Ectodermal cell (in vitro differentiated cells): ENCODE results near the gene PIN4.

Experiments
- H3K27ac ChIP-seq: 2 replicates; pipeline ENCODE4 v1.7.0; 2013; ENCODE audit warnings: mild to moderate bottlenecking, low read depth, low read length; ENCODE audit not compliant: insufficient read depth, poor library complexity, severe bottlenecking
- H3K27me3 ChIP-seq: 2 replicates; pipeline ENCODE4 v1.7.0; 2013; ENCODE audit warnings: mild to moderate bottlenecking, low read length; ENCODE audit not compliant: insufficient read depth, control insufficient read depth, poor library complexity, severe bottlenecking
- H3K36me3 ChIP-seq: one replicate; pipeline ENCODE4 v1.7.0; 2013; ENCODE audit warnings: low read length; ENCODE audit not compliant: control insufficient read depth, insufficient read depth
- H3K4me1 ChIP-seq: one replicate; pipeline ENCODE4 v1.7.0; 2013; ENCODE audit warnings: low read length; ENCODE audit not compliant: control insufficient read depth, insufficient read depth
- H3K4me3 ChIP-seq: 2 replicates; pipeline ENCODE4 v1.7.0; 2013; ENCODE audit warnings: low read depth, low read length, control low read depth; ENCODE audit not compliant: insufficient read depth
- H3K9me3 ChIP-seq: 2 replicates; pipeline ENCODE4 v1.7.0; 2013; ENCODE audit warnings: mild to moderate bottlenecking, low read length, moderate library complexity; ENCODE audit not compliant: control insufficient read depth
- WGBS, 2 experiments: methylation state at CpG; one replicate each; pipeline ENCODE4 v1.1.7; 2013; ENCODE audit warnings: missing lambda C conversion rate in 2 of 2; 5-methylcytosine and 5-hydroxymethylcytosine counted together

Gene PIN4

DNA sequence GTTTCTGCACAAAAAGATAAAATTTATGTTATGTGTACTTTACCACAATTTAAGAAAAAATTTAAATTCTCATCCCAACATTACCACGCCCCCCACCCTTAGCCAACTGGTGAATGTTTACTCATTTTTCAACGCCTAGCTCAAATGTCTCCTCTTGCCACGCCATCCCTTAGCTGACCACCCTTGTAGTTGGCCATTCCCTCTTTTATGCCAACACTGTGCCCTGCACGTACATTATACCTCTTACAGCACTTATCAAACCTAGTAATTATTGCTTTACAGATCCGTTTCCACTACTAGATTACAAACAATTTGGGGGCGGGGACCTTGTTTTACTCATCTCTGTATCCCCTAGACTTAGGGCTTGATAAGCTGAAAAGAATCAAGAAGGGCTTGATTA, 56.6 kb downstream of the PIN4 start:
- Histone ChIP-seq H3K27ac (no peak overlapping the region), H3K4me3 (peak overlapping the region; percentile 61), H3K9me3 (no peaks in the 10 kb centered on the region), H3K36me3 (no peaks in the 10 kb centered on the region), H3K27me3 (no peaks in the 10 kb centered on the region), H3K4me1 (no peaks in the 10 kb centered on the region)
- WGBS, 2 experiments: 19 to 21% methylated on average over 6 of the region's 6 CpGs

DNA sequence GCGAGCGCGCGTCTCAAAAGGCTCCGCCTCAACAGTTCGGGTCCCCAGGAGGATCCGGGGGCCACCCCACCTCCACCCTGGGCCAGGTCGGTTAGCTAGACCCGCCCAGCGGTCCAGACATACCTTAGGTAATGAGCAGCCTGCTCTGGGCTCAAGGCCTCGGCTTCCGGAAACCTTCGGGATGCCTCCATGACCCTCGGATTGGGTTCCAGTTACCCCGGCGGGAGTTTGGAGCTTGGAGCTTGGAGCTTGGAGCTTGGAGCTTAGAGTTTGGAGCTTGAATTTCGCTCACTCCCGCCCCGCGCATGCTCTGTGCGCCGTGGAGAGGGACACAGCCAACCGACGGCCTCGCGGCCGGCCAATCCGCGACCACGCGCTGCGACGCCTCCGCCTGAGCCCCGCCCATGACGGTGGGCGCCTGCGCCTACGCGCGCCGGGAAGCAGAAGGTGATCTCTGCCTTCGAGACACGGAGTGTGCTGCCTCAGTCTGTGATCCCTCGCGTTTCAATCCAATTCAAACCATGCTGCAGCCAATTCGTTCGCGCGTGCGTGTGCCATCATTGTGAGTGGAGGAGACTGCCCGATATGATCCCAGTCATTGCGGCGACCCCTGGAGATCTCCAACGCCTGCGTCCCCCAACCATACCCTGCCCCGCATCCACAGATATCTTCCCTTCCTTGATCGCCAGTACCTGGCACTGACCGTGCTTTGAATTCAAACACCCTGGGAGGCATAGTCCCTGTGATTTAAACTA, 57.3 kb downstream of the PIN4 start, which contains the start of gene ERCC6L:
ERCC6L (minus strand) TSS at position 307 of the 755 bp plus-strand sequence; CDS start at position 191, 116 bp downstream.
- 3% methylated on average over 59 of the region's 59 CpGs for WGBS, 2 experiments
- no peaks in the 10 kb centered on the region for H3K9me3 ChIP-seq
- no peaks in the 10 kb centered on the region for H3K4me1 ChIP-seq
- H3K27me3 ChIP-seq: no peaks in the 10 kb centered on the region
- no peaks in the 10 kb centered on the region for H3K36me3 ChIP-seq
- H3K27ac ChIP-seq: peak within 1 kb of the TSS; percentile 44
- H3K4me3 ChIP-seq: peak within 1 kb of the TSS; percentile 61

DNA sequence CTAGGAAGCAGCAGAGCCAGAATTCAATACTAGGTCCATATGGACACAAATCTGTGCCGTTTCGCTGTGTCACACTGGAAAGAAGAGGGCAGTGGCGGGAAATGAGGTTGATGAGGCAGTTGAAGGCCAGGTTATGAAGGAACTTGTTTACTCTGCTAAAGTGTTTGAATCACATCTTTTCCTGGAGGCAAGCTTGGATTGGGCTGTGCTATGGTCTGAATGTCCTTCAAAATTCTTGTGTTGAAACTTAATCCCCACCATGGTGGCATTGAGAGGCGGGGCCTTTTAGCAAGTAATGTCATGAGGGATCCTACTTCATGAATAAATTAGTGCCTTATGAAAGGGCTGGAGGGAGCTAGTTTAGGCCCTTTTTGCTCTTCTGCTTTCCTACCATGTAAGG, 59.4 kb downstream of the PIN4 start:
- Histone ChIP-seq H3K4me3 (no peak overlapping the region), H3K27ac (no peak overlapping the region), H3K9me3 (no peaks in the 10 kb centered on the region), H3K27me3 (no peaks in the 10 kb centered on the region), H3K36me3 (no peaks in the 10 kb centered on the region), H3K4me1 (no peaks in the 10 kb centered on the region)
- WGBS, 2 experiments: 94 to 96% methylated on average over 4 of the region's 4 CpGs

DNA sequence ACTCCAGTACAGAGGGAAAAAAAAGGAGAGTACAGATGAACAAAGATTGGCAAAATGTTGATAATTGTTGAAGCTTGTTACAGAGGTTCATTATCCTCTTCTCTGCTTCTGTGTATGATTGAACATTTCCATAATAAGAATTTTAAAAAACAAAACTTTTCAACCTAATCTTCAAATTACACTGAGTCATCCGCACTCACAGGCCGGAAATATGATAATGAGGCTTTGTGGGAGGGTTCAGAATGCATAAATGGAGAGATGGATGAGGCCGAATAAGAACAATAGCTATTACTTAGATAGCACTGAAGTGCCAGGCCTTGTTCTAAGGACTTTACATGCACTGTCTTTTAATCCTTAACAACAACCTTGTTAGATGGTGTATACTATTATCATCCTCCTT, 61.9 kb downstream of the PIN4 start:
- H3K27ac ChIP-seq: no peak overlapping the region
- no peaks in the 10 kb centered on the region for H3K4me1 ChIP-seq
- no peaks in the 10 kb centered on the region for H3K36me3 ChIP-seq
- H3K4me3 ChIP-seq: no peak overlapping the region
- no peaks in the 10 kb centered on the region for H3K27me3 ChIP-seq
- WGBS, 2 experiments: 77 to 100% methylated on average over 2 of the region's 3 CpGs
- no peaks in the 10 kb centered on the region for H3K9me3 ChIP-seq

DNA sequence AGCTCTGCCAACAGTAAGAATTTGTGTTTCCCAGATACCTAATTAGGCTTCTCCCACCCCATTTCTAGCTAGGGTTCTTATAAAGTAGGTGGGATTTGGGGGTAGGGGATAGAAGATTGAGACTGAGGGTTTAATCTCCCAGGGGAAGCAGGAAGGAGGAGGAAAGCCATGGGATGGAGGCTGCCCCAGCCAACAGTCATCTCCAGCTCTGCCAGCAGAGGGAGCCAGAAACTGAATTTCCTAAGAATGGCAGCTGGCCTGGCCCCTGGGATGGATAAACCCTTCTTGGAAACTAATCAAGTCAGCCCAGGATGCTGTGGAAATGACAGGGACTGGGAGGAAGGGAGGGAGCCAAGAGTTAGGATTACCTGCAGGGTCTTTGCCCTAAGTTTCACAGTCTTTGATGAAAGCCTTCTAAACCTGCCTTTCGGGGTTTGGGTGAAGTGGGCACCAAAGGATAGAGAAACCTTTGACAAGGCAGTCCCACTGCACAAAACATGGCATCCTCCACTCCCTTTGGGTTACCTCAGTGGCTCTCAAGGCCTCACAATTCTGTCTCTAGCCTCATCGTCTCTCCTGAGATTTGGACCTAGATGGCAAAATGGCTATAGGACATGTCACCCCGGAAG, 64.0 kb downstream of the PIN4 start:
- Histone ChIP-seq H3K4me3 (no peak overlapping the region), H3K36me3 (no peaks in the 10 kb centered on the region), H3K4me1 (no peaks in the 10 kb centered on the region), H3K27me3 (no peaks in the 10 kb centered on the region), H3K9me3 (no peaks in the 10 kb centered on the region), H3K27ac (no peak overlapping the region)
- WGBS, 2 experiments: 92% methylated on average over 3 of the region's 3 CpGs

DNA sequence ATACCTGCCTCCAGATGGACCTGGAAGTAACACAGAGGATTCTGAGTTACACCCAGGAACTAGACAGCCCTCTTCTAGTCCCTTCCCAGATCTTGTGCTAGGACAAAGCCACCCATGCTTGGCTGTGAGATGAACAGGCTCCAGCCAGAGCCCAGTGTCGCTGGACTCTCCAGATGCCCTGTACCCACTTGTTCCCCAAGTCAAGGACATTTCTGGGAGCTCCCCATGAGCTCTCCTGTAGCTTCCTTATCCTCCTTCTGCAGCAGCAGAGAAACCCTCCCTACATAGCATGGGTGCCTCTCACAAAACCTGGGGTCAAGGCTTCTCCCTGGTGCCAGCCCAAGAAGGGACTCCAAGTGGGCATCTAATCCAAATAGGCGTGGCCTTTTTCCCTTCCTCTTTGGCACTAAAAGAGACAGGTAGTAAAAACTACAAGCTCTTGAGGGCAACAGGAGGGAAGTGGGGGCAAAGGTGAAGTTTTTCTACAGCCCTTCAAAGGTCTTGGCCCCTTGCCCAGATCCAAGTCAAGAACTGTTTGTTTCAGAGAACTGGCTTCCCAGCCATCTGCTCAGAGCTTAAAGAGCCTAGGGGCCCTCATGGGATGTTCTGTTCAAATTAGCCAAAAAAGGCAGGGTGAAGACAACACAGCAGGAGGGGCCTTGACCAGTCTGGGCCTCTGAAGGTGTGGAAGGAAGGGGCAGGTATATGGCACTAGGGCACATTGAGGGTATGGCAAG, 65.8 kb downstream of the PIN4 start:
- Histone ChIP-seq H3K27me3 (no peaks in the 10 kb centered on the region), H3K9me3 (no peaks in the 10 kb centered on the region), H3K4me1 (no peaks in the 10 kb centered on the region), H3K4me3 (no peak overlapping the region), H3K27ac (no peak overlapping the region), H3K36me3 (no peaks in the 10 kb centered on the region)
- 92 to 93% methylated on average over 2 of the region's 2 CpGs for WGBS, 2 experiments
